Thymus (tissue), 11 donors: ENCODE results near the gene DAB1. TPM values are rescaled to one million over a fixed set of nuclear protein-coding genes. Genes with fewer than 3 reads are reported as not detected.

Experiments
- DNase-seq, 9 donors: peaks; one replicate each; pipeline ENCODE4 v3.0.0-alpha.2; 2013; ENCODE audit warnings: low spot score in 9 of 9, low read depth in 6 of 9, missing footprints in 1 of 9
- H3K27ac ChIP-seq, 2 donors: one replicate each; pipeline ENCODE4 v1.5.1; 2013; ENCODE audit warnings: control low read depth in 1 of 2, low read depth in 1 of 2, low read length in 1 of 2, mild to moderate bottlenecking in 1 of 2, moderate library complexity in 1 of 2
- H3K27me3 ChIP-seq, 2 donors: one replicate each; pipeline ENCODE4 v1.5.1; 2013; ENCODE audit warnings: low read length in 1 of 2; ENCODE audit not compliant: control insufficient read depth in 2 of 2, insufficient read depth in 1 of 2
- H3K36me3 ChIP-seq, 2 donors: one replicate each; pipeline ENCODE4 v1.5.1; 2013; ENCODE audit warnings: low read length in 1 of 2, mild to moderate bottlenecking in 1 of 2, moderate library complexity in 1 of 2; ENCODE audit not compliant: control insufficient read depth in 2 of 2, insufficient read depth in 2 of 2
- H3K4me1 ChIP-seq, 2 donors: one replicate each; pipeline ENCODE4 v1.5.1; 2013; ENCODE audit warnings: low read length in 2 of 2; ENCODE audit not compliant: control insufficient read depth in 2 of 2, insufficient read depth in 2 of 2
- H3K4me3 ChIP-seq, 2 donors: one replicate each; pipeline ENCODE4 v1.5.1; 2013; ENCODE audit warnings: low read length in 2 of 2, control low read depth in 1 of 2, mild to moderate bottlenecking in 1 of 2
- H3K9me3 ChIP-seq, 2 donors: one replicate each; pipeline ENCODE4 v1.5.1; 2013; ENCODE audit warnings: low read length in 1 of 2, mild to moderate bottlenecking in 1 of 2; ENCODE audit not compliant: control insufficient read depth in 2 of 2, insufficient read depth in 1 of 2
- WGBS: extraction: QIAGEN DNeasy Blood & Tissue Kit; methylation state at CpG from one replicate; pipeline ENCODE4 v1.1.7; 2013; 5-methylcytosine and 5-hydroxymethylcytosine counted together
- polyA plus RNA-seq: library from polyadenylated mRNA; stranded (reverse); fragments of 200-250 nt; gene quantifications from one replicate; pipeline ENCODE4 v1.2.3, GENCODE V29; 2013
- total RNA-seq: library from RNA; stranded (reverse); fragments of 120-200 nt; gene quantifications from one replicate; pipeline ENCODE4 v1.2.4, GENCODE V29; 2013
- donor health status: healthy.

The DAB1 gene
- total and polyA plus RNA-seq, 2 donors: 0.09 to 0.23 TPM

DNA sequence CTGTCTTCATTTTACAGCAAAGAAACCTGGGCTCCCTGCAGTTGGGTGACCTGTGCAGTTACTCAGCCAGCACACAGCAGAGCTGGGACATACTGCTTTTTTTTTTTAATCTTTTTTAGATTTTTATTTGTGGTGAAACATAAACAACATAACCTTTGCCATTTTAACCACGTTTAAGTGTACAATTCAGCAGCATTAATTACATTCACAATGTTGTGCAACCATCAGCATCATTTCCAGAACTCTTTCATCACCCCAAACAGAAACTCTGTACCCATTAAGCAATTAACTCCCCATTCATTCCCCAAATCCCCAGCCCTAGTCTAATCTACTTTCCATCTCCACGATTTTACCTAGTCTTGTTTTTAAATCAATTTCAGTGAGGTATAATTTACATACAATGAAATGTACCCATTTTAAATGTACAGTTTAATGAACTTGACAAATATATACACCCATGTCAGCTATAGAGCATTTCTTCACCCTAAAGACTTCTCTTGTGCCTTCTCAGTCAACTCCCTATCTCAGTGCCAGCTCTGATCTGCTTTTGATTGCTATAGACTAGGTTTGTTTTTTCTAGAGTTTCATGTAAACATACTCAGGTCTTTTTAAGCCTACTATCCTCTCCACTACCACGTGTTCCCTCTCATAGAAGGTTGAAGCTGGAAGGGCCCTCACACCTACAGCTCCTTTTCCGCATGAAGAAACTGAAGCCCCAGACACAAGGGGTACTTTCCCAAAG is 420.3 kb downstream of the DAB1 start:
- Histone ChIP-seq H3K27ac (no peak overlapping the region), H3K4me3 (no peak overlapping the region), H3K36me3 (no peaks in the 10 kb centered on the region), H3K9me3 (no peaks in the 10 kb centered on the region), H3K27me3 (no peaks in the 10 kb centered on the region), H3K4me1 (no peaks in the 10 kb centered on the region)
- DNase-seq: no peak
- 75% methylated on average over 4 of the region's 4 CpGs for WGBS

DNA sequence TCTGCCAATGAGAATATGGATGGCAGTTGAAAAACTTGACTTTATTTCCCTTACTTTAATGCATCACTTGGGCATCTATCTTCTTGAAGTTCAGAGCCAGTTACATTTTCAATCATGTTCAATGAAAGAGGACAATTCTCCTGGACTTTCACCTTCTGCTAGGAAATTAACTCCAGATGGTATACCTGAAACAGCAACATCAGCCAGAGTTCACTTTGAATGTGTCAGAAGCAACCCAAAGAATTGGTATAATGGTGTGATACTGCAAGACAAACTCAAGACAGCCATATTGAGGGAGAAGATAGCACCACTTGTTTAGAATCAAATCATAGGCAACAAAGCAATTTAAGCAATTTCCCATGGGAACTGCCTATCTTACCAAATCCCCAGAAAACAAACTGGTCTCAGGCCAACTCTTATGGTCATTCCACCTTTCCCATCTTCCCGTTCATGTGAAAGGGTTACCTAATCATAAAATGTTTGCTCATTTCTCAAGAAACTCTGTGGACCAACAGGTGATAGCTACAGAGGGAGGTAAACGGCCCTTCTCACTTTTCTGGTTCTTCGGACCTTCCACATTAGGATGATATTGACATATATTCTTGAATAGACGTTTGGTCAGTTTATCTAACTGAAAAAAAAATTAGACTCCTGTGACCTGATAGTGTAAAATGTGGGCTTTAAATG is 428.3 kb downstream of the DAB1 start:
- no peaks in the 10 kb centered on the region for H3K4me1 ChIP-seq
- no peaks in the 10 kb centered on the region for H3K36me3 ChIP-seq
- no peak overlapping the region for H3K27ac ChIP-seq
- DNase-seq: no peak
- no peaks in the 10 kb centered on the region for H3K27me3 ChIP-seq
- WGBS: 95% methylated on average over 4 of the region's 4 CpGs
- no peaks in the 10 kb centered on the region for H3K9me3 ChIP-seq
- H3K4me3 ChIP-seq: no peak overlapping the region

DNA sequence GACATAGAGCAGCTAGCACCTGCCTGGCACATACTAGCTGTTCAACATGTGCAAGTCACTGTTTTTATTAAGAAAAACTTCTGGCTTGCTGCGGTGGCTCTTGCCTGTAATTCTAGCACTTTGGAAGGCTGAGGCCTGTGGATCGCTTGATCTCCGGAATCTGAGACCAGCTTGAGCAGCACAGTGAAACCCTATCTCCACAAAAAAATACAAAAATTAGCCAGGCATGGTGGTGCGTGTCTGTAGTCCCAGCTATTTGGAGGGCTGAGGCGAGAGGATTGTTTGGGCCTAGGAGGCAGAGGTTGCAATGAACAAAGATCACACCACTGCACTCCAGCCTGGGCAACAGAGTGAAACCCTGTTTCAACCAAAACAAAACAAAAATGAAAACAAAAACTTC is 430.4 kb downstream of the DAB1 start:
- no peak overlapping the region for H3K27ac ChIP-seq
- H3K9me3 ChIP-seq: no peaks in the 10 kb centered on the region
- H3K36me3 ChIP-seq: no peaks in the 10 kb centered on the region
- no peaks in the 10 kb centered on the region for H3K27me3 ChIP-seq
- 94% methylated on average over 5 of the region's 5 CpGs for WGBS
- H3K4me1 ChIP-seq: no peaks in the 10 kb centered on the region
- no peak for DNase-seq
- H3K4me3 ChIP-seq: no peak overlapping the region

DNA sequence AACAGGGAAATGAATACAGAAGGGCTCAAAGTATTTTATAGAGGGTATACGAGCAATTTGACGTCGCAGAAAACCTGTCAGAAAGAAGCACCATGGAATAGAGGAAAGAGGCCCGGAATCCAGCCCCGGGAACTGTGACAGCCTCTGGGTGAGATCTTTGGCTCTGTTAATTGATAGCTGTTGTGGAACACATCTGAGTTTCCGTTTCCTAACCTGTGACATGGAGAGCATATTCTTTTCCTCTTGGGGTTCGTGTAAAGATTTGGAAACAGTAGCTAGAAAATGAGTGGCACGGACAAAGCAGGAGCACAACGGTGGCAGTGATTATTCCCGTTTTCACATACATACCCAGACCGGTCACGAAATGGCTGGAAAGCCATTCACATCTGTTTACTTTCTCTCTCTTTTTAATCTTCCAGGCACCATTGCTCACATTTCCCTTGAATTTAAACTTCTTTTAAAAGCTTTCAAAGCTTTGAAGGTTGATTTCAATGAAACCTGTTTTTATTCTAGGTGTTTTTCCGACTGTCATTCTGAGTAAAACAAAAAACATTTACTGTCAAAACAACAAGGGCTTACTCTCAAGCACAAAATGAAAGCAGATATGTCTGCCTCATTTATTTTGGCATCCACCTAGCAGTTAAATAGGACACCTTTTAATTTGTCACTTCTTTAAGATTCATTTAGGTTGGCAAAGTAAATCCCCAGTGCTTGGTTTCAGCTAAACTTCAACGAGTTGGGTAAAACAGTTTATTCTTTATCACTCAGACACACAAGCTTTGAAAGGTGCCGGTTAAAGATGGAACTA is 431.3 kb downstream of the DAB1 start:
- 84% methylated on average over 15 of the region's 15 CpGs for WGBS
- no peak overlapping the region for H3K4me3 ChIP-seq
- no peaks in the 10 kb centered on the region for H3K27me3 ChIP-seq
- no peak overlapping the region for H3K27ac ChIP-seq
- no peaks in the 10 kb centered on the region for H3K4me1 ChIP-seq
- no peaks in the 10 kb centered on the region for H3K9me3 ChIP-seq
- no peaks in the 10 kb centered on the region for H3K36me3 ChIP-seq
- DNase-seq: no peak

DNA sequence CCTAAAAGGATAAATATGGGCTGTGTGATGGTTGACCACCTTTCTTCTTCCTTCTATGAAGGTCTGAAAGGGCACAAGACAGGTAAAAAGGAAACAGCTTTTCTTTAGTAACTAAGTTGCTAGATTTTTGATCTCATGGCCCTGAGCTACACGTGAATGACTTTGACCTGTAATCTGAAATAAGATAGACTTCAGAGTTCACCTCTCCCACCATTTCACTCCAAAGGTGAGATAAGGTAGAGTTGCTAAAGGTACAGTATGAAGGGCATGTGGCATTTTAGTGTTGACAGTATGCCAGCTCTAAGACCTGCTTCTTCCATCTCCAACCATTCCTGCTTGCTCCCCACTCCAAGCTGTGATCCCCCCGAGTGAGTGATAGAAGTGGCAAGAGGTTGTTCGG is 432.3 kb downstream of the DAB1 start:
- Histone ChIP-seq H3K36me3 (no peaks in the 10 kb centered on the region), H3K27ac (no peak overlapping the region), H3K27me3 (no peaks in the 10 kb centered on the region), H3K4me3 (no peak overlapping the region), H3K4me1 (no peaks in the 10 kb centered on the region), H3K9me3 (no peaks in the 10 kb centered on the region)
- no peak for DNase-seq
- 96% methylated on average over 3 of the region's 3 CpGs for WGBS

DNA sequence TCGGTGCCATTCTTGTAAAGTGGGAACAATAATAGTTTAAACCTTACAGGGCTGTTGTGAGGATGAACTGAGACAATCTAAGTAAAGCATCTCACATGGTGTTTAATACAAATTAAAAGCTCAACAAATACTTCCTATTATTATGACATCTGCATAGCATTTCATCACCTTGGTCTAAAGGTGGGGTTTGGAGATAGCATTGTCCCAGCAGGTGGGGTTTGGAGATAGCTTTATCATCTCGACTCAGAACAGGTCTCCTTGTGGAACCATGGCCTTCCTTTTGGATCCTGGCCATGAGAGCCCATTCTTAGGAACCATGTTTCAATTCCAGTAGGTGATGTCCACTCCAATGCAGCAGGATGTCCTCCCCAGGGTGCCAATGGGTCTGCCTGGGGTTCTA is 437.5 kb downstream of the DAB1 start:
- 82% methylated on average over 2 of the region's 2 CpGs for WGBS
- Histone ChIP-seq H3K36me3 (no peaks in the 10 kb centered on the region), H3K4me3 (no peak overlapping the region), H3K9me3 (no peaks in the 10 kb centered on the region), H3K27ac (no peak overlapping the region), H3K27me3 (no peaks in the 10 kb centered on the region), H3K4me1 (no peaks in the 10 kb centered on the region)
- DNase-seq: no peak

DNA sequence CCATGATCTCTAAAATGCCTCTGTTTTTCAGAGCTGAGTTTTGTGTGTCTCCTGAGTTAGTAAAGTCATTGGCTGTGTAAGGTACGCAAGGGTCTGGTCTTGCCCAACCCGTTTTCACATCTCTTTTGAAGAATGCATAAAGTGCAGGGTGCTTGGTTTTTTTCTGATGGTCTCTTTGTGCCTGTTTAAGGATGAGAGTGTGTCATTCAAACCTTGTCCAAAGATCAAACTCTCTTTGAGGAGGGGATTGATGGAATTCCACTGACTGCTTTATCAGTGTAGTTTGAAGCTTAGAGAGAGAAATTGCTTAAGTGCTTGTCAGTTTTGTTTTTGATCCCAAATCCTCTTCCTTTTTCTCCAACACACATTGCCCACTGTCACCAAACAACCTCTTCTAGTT is 438.0 kb downstream of the DAB1 start:
- H3K4me1 ChIP-seq: no peaks in the 10 kb centered on the region
- H3K36me3 ChIP-seq: no peaks in the 10 kb centered on the region
- no peak overlapping the region for H3K4me3 ChIP-seq
- H3K9me3 ChIP-seq: no peaks in the 10 kb centered on the region
- 97% methylated on average over 2 of the region's 2 CpGs for WGBS
- no peak overlapping the region for H3K27ac ChIP-seq
- no peaks in the 10 kb centered on the region for H3K27me3 ChIP-seq
- DNase-seq: no peak

DNA sequence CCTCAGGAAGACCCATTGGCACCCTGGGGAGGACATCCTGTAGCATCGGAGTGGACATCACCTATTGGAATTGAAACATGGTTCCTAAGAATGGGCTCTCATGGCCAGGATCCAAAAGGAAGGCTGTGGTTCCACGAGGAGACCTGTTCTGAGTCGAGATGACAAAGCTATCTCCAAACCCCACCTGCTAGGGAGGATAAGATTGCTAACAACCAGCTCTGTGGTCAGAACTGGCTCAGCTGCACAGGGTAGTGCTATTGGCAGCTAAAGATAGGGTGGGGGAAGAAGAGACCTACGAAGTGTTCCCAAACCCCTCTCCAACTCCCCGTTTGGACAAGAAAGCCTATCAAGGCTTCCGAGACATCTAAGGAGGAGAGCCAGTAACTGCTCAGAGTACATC is 440.4 kb downstream of the DAB1 start:
- H3K4me3 ChIP-seq: no peak overlapping the region
- peaks cover 0 to 2% of the 10 kb centered on the region in 2 donors for H3K27me3 ChIP-seq
- WGBS: 69% methylated on average over 6 of the region's 6 CpGs
- no peak overlapping the region for H3K27ac ChIP-seq
- DNase-seq: no peak
- H3K36me3 ChIP-seq: no peaks in the 10 kb centered on the region
- no peaks in the 10 kb centered on the region for H3K9me3 ChIP-seq
- H3K4me1 ChIP-seq: no peaks in the 10 kb centered on the region
